ENCODE data around the gene GNAQ. TPM values are rescaled to one million over a fixed set of nuclear protein-coding genes. Genes with fewer than 3 reads are reported as not detected.
A peak's percentile ranks its signal among the peaks of the same experiment; 100 is the strongest.

Gene GNAQ
- total RNA-seq, 1 experiment from 2014 or later: 38.2 TPM

- POLR2A ChIA-PET: interaction anchor here (0.7 to 3.4 kb wide), 10 partner anchors 14 to 158 kb away, joined by 3 to 30 read pairs (median 6); partner anchors contain the start of gene GNAQ
- Mint-ChIP-seq H3K27me3 (ENCODE audit: insufficient read depth, unreplicated experiment) (no peaks in the 10 kb centered on the region), H3K27ac (ENCODE audit: low read depth, unreplicated experiment) (peak overlapping the region; percentile 70), H3K36me3 (ENCODE audit: insufficient read depth, unreplicated experiment) (no peaks in the 10 kb centered on the region), H3K9me3 (ENCODE audit: unreplicated experiment) (no peaks in the 10 kb centered on the region), H3K4me3 (ENCODE audit: unreplicated experiment) (peak overlapping the region; percentile 8), H3K4me1 (ENCODE audit: insufficient read depth, unreplicated experiment) (peaks cover 35% of the 10 kb centered on the region)
- no TSS peak for BruUV-seq (replicated peaks)
- TF ChIP-seq CTCF (IDR thresholded peaks at IDR 0.05; ENCODE audit: unreplicated experiment): no peak
- DNase-seq (ENCODE audit: unreplicated experiment): peak; percentile 39
- CTCF ChIA-PET: interaction anchor here (0.7 to 2.6 kb wide), 5 partner anchors 9 to 181 kb away, joined by 3 to 11 read pairs (median 4); no protein-coding TSS in a partner anchor
- intact Hi-C loops (cut with micrococcal nuclease): no loop called here
These were observed 51.0 kb downstream of the GNAQ start for GRCh38 chr9:77980622-77981021.

GRCh38 chr9:77978086-77978781 lies 53.4 kb downstream of the GNAQ start:
- H3K36me3 Mint-ChIP-seq (ENCODE audit: insufficient read depth, unreplicated experiment): no peaks in the 10 kb centered on the region
- H3K4me3 Mint-ChIP-seq (ENCODE audit: unreplicated experiment): no peak overlapping the region
- ChIA-PET POLR2A (interaction anchor here (0.7 to 3.9 kb wide), 5 partner anchors 18 to 261 kb away, joined by 3 to 19 read pairs (median 3); partner anchors contain the start of gene GNAQ), CTCF (interaction anchor here (0.6 to 6.6 kb wide), 10 partner anchors 8 to 300 kb away, joined by 3 to 46 read pairs (median 6); no protein-coding TSS in a partner anchor)
- intact Hi-C loops (cut with micrococcal nuclease): loop anchor here (10.0 kb wide), 1 partner anchor 257 kb away; the partner anchor contains the start of gene CEP78
- peaks cover 35% of the 10 kb centered on the region for H3K4me1 Mint-ChIP-seq (ENCODE audit: insufficient read depth, unreplicated experiment)
- no peak for DNase-seq (ENCODE audit: unreplicated experiment)
- BruUV-seq (replicated peaks): no TSS peak
- peak overlapping the region; percentile 43 for H3K27ac Mint-ChIP-seq (ENCODE audit: low read depth, unreplicated experiment)
- TF ChIP-seq CTCF (IDR thresholded peaks at IDR 0.05; ENCODE audit: unreplicated experiment): no peak
- no peaks in the 10 kb centered on the region for H3K27me3 Mint-ChIP-seq (ENCODE audit: insufficient read depth, unreplicated experiment)
- no peaks in the 10 kb centered on the region for H3K9me3 Mint-ChIP-seq (ENCODE audit: unreplicated experiment)

GRCh38 chr9:77977210-77977611 lies 54.4 kb downstream of the GNAQ start:
- Mint-ChIP-seq H3K27me3 (ENCODE audit: insufficient read depth, unreplicated experiment) (no peaks in the 10 kb centered on the region), H3K9me3 (ENCODE audit: unreplicated experiment) (no peaks in the 10 kb centered on the region), H3K4me1 (ENCODE audit: insufficient read depth, unreplicated experiment) (peaks cover 35% of the 10 kb centered on the region), H3K27ac (ENCODE audit: low read depth, unreplicated experiment) (peak overlapping the region; percentile 43), H3K4me3 (ENCODE audit: unreplicated experiment) (no peak overlapping the region), H3K36me3 (ENCODE audit: insufficient read depth, unreplicated experiment) (no peaks in the 10 kb centered on the region)
- intact Hi-C loops (cut with micrococcal nuclease): loop anchor here (1.0 to 10.0 kb wide), 3 partner anchors 58 to 258 kb away; partner anchors contain the start of gene CEP78
- ChIA-PET CTCF (interaction anchor here (0.5 to 6.6 kb wide), 32 partner anchors 9 to 1148 kb away, joined by 3 to 64 read pairs (median 4); partner anchors contain the start of gene CEP78), POLR2A (interaction anchor here (0.6 to 3.9 kb wide), 9 partner anchors 25 to 144 kb away, joined by 3 to 19 read pairs (median 4); partner anchors contain the start of gene GNAQ)
- DNase-seq (ENCODE audit: unreplicated experiment): peak; percentile 78
- peak; percentile 42 for TF ChIP-seq CTCF (IDR thresholded peaks at IDR 0.05; ENCODE audit: unreplicated experiment)
- BruUV-seq (replicated peaks): no TSS peak

DNA sequence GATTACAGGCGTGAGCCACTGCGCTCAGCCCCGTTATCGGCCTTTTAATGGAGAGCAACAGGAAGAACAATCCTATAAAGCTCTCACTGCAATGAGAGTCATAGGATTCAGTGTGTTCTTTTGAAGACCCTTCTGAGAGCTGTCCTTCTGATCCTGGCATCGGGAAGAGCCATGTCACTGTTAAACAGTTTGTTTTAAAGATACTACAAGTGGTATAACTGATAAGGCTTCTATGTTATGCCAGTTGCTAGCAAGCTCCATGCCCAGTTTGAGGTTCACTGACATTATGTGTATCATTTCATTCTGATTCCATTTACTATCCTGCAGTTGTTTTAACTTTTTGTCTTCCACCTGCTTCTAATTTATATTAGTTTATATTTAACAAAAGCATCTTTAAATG lies 55.8 kb downstream of the GNAQ start:
- Mint-ChIP-seq H3K4me3 (ENCODE audit: unreplicated experiment) (no peak overlapping the region), H3K27ac (ENCODE audit: low read depth, unreplicated experiment) (no peak overlapping the region), H3K36me3 (ENCODE audit: insufficient read depth, unreplicated experiment) (peaks cover under 1% of the 10 kb centered on the region), H3K9me3 (ENCODE audit: unreplicated experiment) (no peaks in the 10 kb centered on the region), H3K27me3 (ENCODE audit: insufficient read depth, unreplicated experiment) (no peaks in the 10 kb centered on the region), H3K4me1 (ENCODE audit: insufficient read depth, unreplicated experiment) (peaks cover 21% of the 10 kb centered on the region)
- no peak for TF ChIP-seq CTCF (IDR thresholded peaks at IDR 0.05; ENCODE audit: unreplicated experiment)
- intact Hi-C loops (cut with micrococcal nuclease): loop anchor here (10.0 kb wide), 1 partner anchor 259 kb away; the partner anchor contains the start of gene CEP78
- ChIA-PET CTCF (interaction anchor here (0.6 to 6.6 kb wide), 10 partner anchors 9 to 542 kb away, joined by 3 to 64 read pairs (median 4); no protein-coding TSS in a partner anchor), POLR2A (interaction anchor here (0.6 to 3.9 kb wide), 2 partner anchors 52 to 56 kb away, joined by 3 to 19 read pairs; partner anchors contain the start of gene GNAQ)
- no TSS peak for BruUV-seq (replicated peaks)
- no peak for DNase-seq (ENCODE audit: unreplicated experiment)

All from MCF 10A (cell line).